Mesenchymal stem cell (in vitro differentiated cells and primary cell): Measurements from ENCODE around the gene FOXP1.

Experiments
- DNase-seq: peaks from one replicate; pipeline ENCODE4 v3.0.0-alpha.2; 2013
- H2AFZ ChIP-seq: one replicate; pipeline ENCODE4 v1.6.1; 2013; ENCODE audit warnings: low read depth, mild to moderate bottlenecking, control low read depth, inconsistent platforms, low read length, moderate library complexity
- H2AK5ac ChIP-seq: 2 replicates; pipeline ENCODE4 v1.6.1; 2013; ENCODE audit warnings: low read length, moderate library complexity, mild to moderate bottlenecking, inconsistent platforms; ENCODE audit not compliant: severe bottlenecking
- H2BK120ac ChIP-seq: one replicate; pipeline ENCODE4 v1.6.1; 2013; ENCODE audit warnings: low read depth, mild to moderate bottlenecking, inconsistent platforms, low read length, moderate library complexity
- H2BK12ac ChIP-seq, 2 experiments: one replicate each; pipeline ENCODE4 v1.6.1; 2013; ENCODE audit warnings: inconsistent platforms in 2 of 2, low read length in 2 of 2, mild to moderate bottlenecking in 2 of 2, moderate library complexity in 2 of 2, control low read depth in 1 of 2
- H2BK15ac ChIP-seq: one replicate; pipeline ENCODE4 v1.6.1; 2013; ENCODE audit warnings: mild to moderate bottlenecking, low read depth, inconsistent platforms; ENCODE audit not compliant: poor library complexity, severe bottlenecking
- H2BK5ac ChIP-seq: 2 replicates; pipeline ENCODE4 v1.6.1; 2013; ENCODE audit warnings: low read depth, mild to moderate bottlenecking, low read length, control low read depth, inconsistent platforms; ENCODE audit not compliant: poor library complexity, severe bottlenecking
- H3K14ac ChIP-seq, 2 experiments: one replicate each; pipeline ENCODE4 v1.6.1; 2013; ENCODE audit warnings: inconsistent platforms in 2 of 2, low read length in 2 of 2, control low read depth in 1 of 2, mild to moderate bottlenecking in 1 of 2, moderate library complexity in 1 of 2
- H3K18ac ChIP-seq, 2 experiments: one replicate each; pipeline ENCODE4 v1.6.1; 2013; ENCODE audit warnings: inconsistent platforms in 2 of 2, low read length in 2 of 2, control low read depth in 1 of 2, low read depth in 1 of 2, mild to moderate bottlenecking in 1 of 2
- H3K23ac ChIP-seq, 2 experiments: one replicate each; pipeline ENCODE4 v1.6.1; 2013; ENCODE audit warnings: inconsistent platforms in 2 of 2, low read length in 2 of 2, mild to moderate bottlenecking in 2 of 2, moderate library complexity in 2 of 2, control low read depth in 1 of 2
- H3K27ac ChIP-seq: 2 replicates; pipeline ENCODE4 v1.5.1; 2013; ENCODE audit warnings: mild to moderate bottlenecking, moderate library complexity, low read length, control low read depth, inconsistent platforms; ENCODE audit not compliant: poor library complexity, severe bottlenecking
- H3K27me3 ChIP-seq, 2 experiments: 2 replicates each; pipeline versions ENCODE4 v1.6.1 to v1.7.0; 2013; ENCODE audit warnings: low read length in 2 of 2, mild to moderate bottlenecking in 2 of 2, moderate library complexity in 2 of 2, control low read depth in 1 of 2, inconsistent platforms in 1 of 2; ENCODE audit not compliant: control insufficient read depth in 1 of 2, insufficient read depth in 1 of 2
- H3K36me3 ChIP-seq, 2 experiments: 2 replicates each; pipeline versions ENCODE4 v1.6.1 to v1.7.0; 2013; ENCODE audit warnings: low read length in 2 of 2, control low read depth in 1 of 2, inconsistent platforms in 1 of 2, low read depth in 1 of 2, mild to moderate bottlenecking in 1 of 2; ENCODE audit not compliant: insufficient read depth in 2 of 2, control insufficient read depth in 1 of 2
- H3K4ac ChIP-seq, 2 experiments: one replicate each; pipeline ENCODE4 v1.6.1; 2013; ENCODE audit warnings: inconsistent platforms in 2 of 2, low read length in 2 of 2, mild to moderate bottlenecking in 2 of 2, moderate library complexity in 2 of 2, control low read depth in 1 of 2, low read depth in 1 of 2
- H3K4me1 ChIP-seq: 2 replicates; pipeline ENCODE4 v1.6.1; 2013; ENCODE audit warnings: low read depth, low read length, control low read depth; ENCODE audit not compliant: control insufficient read depth, insufficient read depth
- H3K4me2 ChIP-seq: 2 replicates; pipeline ENCODE4 v1.6.1; 2013; ENCODE audit warnings: low read length, mild to moderate bottlenecking, inconsistent platforms; ENCODE audit not compliant: poor library complexity, severe bottlenecking
- H3K4me3 ChIP-seq, 2 experiments: 2 replicates each; pipeline versions ENCODE4 v1.5.1 to v1.7.0; 2013; ENCODE audit warnings: low read length in 2 of 2, mild to moderate bottlenecking in 2 of 2, control low read depth in 1 of 2, low read depth in 1 of 2; ENCODE audit not compliant: insufficient read depth in 1 of 2
- H3K79me1 ChIP-seq: replicated peaks from 2 replicates; pipeline ENCODE4 v1.6.1; 2013; ENCODE audit warnings: mild to moderate bottlenecking, control low read depth, low read length, inconsistent platforms; ENCODE audit not compliant: poor library complexity, severe bottlenecking
- H3K9ac ChIP-seq: 2 replicates; pipeline ENCODE4 v1.7.0; 2013; ENCODE audit warnings: mild to moderate bottlenecking, low read length, moderate library complexity
- H3K9me3 ChIP-seq: 2 replicates; pipeline ENCODE4 v1.7.0; 2013; ENCODE audit warnings: mild to moderate bottlenecking, low read length; ENCODE audit not compliant: control insufficient read depth
- H4K8ac ChIP-seq: one replicate; pipeline ENCODE4 v1.6.1; 2013; ENCODE audit warnings: inconsistent platforms, mild to moderate bottlenecking, low read length, moderate library complexity
- H4K91ac ChIP-seq: one replicate; pipeline ENCODE4 v1.6.1; 2013; ENCODE audit warnings: mild to moderate bottlenecking, low read length, inconsistent platforms
- WGBS: methylation state at CpG from one replicate; pipeline ENCODE4 v1.1.7; 2013; ENCODE audit warnings: mixed read lengths; 5-methylcytosine and 5-hydroxymethylcytosine counted together

The FOXP1 gene

DNA sequence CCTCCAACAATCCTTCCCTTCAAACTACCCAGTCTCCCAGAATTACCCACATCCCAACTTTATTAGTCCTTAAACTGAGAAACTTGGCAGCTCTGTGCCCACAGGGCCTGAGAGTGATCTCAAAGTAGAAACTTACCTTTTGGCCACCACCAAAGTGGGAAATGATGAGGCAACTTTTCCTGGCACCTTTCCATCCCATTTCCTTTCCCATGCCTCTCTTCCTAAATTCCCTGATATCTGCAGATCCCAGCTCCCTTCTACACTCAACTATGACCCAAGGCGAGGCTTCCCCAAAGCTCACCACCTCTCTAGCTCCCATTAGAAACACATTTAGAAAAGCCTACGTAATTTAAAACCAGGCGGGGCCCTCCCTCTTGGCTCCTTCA lies 271.9 kb downstream of the FOXP1 start:
- Histone ChIP-seq H2AK5ac (no peak overlapping the region), H3K18ac (no peak overlapping the region), H3K4me3 (no peak overlapping the region), H2BK120ac (no peak overlapping the region), H3K9me3 (no peaks in the 10 kb centered on the region), H3K23ac (no peak overlapping the region), H3K79me1 (peaks cover 35% of the 10 kb centered on the region), H3K27me3 (no peaks in the 10 kb centered on the region), H3K4me2 (no peak overlapping the region), H4K91ac (no peak overlapping the region), H3K4ac (no peak overlapping the region), H2BK15ac (no peak overlapping the region), H3K4me1 (peaks cover 14% of the 10 kb centered on the region), H2AFZ (no peak overlapping the region), H3K27ac (no peak overlapping the region), H4K8ac (no peak overlapping the region), H3K14ac (no peak overlapping the region), H2BK5ac (no peak overlapping the region), H3K36me3 (peaks cover 0 to 11% of the 10 kb centered on the region in 2 experiments), H2BK12ac (no peak overlapping the region), H3K9ac (no peak overlapping the region)
- DNase-seq, result no peak
- WGBS, result 100% methylated on average over 2 of the region's 3 CpGs

DNA sequence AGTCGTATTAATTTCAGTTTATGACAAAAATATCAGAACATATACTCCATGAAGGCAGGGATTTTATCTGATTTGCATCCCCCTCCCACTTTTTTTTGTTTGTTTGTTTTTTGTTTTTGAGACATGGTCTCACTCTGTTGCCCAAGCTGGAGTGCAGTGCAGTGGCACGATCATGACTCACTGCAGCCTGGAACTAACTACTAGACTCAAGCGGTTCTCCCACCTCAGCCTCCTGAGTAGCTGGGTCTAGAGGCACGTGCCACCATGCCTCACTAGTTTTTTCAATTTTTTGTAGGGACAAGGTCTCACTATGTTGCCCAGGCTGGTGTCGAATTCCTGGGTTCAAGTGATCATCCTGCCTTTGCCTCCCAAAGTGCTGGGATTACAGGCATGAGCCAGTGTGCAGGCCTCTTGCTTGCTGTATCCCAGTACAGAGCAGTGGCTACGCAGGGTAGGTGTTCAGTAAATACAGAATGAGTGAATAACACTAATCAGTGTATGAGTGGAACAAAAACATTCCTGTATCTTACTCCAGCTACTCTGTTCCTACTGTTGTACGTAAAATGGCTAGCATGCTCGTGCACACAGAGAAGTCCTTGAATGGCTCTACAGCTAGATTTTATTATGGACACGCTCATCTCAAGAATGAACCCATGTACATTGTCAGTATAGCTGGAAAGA lies 272.4 kb downstream of the FOXP1 start:
- DNase-seq, result no peak
- Histone ChIP-seq H3K27me3 (no peaks in the 10 kb centered on the region), H3K4me2 (no peak overlapping the region), H4K8ac (no peak overlapping the region), H2BK15ac (no peak overlapping the region), H3K9me3 (no peaks in the 10 kb centered on the region), H3K4ac (peak overlapping the region in 1 of 2 experiments; percentile 54), H4K91ac (no peak overlapping the region), H3K27ac (no peak overlapping the region), H3K4me1 (peaks cover 12% of the 10 kb centered on the region), H3K79me1 (peaks cover 31% of the 10 kb centered on the region), H3K14ac (no peak overlapping the region), H2BK12ac (no peak overlapping the region), H3K23ac (no peak overlapping the region), H2AK5ac (no peak overlapping the region), H2AFZ (no peak overlapping the region), H3K18ac (no peak overlapping the region), H3K36me3 (peaks cover 0 to 9% of the 10 kb centered on the region in 2 experiments), H2BK120ac (no peak overlapping the region), H3K4me3 (no peak overlapping the region), H3K9ac (peak overlapping the region; percentile 61), H2BK5ac (no peak overlapping the region)
- 90% methylated on average over 7 of the region's 9 CpGs for WGBS

DNA sequence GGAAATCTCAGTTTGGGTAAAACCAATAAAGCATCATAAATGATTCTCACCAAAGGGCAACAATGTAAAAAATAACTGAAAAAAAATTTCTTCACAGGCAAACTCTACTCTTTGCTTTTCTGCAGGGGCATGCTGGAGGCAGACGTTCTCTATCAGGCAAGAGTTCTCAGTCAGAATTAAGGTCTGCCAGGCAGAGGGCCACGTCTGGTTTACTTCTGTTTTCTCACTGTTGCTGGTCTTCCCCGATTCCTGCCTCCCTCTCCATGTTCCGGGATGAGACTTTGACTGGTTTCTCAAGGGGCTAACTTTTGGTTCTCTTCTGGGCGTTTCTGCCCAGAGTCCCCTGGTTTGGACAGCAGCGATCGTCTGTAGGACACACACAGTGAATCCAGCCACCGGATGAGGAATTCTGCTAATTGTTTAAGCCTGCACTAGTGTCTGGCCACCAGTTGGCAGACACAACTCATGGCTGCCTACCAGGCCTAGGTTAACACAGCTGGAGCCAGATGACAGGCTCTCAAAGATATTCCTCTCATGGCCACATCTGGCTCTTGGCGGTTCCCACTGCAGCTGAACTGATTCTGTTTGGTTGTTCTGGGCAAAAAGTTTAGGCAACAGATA lies 273.1 kb downstream of the FOXP1 start:
- peak; percentile 20 for DNase-seq
- Histone ChIP-seq H4K91ac (no peak overlapping the region), H2BK12ac (no peak overlapping the region), H3K4ac (no peak overlapping the region), H3K14ac (no peak overlapping the region), H3K79me1 (peaks cover 28% of the 10 kb centered on the region), H2AFZ (no peak overlapping the region), H3K4me3 (peak overlapping the region in 1 of 2 experiments; percentile 32), H3K9me3 (no peaks in the 10 kb centered on the region), H3K9ac (peak overlapping the region; percentile 61), H3K4me2 (no peak overlapping the region), H3K27me3 (no peaks in the 10 kb centered on the region), H3K36me3 (peaks cover 0 to 8% of the 10 kb centered on the region in 2 experiments), H2BK120ac (no peak overlapping the region), H2BK15ac (no peak overlapping the region), H2AK5ac (no peak overlapping the region), H2BK5ac (no peak overlapping the region), H3K27ac (peak overlapping the region; percentile 33), H3K4me1 (peaks cover 14% of the 10 kb centered on the region), H3K23ac (no peak overlapping the region), H3K18ac (no peak overlapping the region), H4K8ac (no peak overlapping the region)
- 87% methylated on average over 8 of the region's 9 CpGs for WGBS

DNA sequence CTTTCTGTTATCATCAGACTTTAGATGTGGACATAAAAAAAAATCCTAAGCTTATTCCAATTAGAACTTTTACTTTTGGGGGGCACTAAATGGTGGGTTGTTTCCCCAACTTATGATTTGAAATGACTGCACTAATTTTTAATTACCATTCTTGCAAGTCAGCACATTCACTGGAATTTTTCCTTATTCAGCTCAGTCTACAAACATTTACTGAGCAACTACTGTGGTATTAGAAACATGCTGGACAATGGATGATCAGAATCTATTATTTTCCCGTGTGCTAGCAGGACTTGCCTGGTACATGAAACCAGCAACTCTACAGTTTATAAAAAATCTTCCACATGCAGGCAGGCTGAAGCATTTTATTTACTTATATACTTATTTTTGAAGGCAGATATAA lies 273.6 kb downstream of the FOXP1 start:
- H3K79me1 ChIP-seq, result peaks cover 25% of the 10 kb centered on the region
- no peak for DNase-seq
- H2BK12ac ChIP-seq, result no peak overlapping the region
- no peak overlapping the region for H3K23ac ChIP-seq
- no peak overlapping the region for H4K91ac ChIP-seq
- H3K27me3 ChIP-seq, result no peaks in the 10 kb centered on the region
- H3K9ac ChIP-seq, result peak overlapping the region; percentile 61
- H3K14ac ChIP-seq, result no peak overlapping the region
- no peak overlapping the region for H3K18ac ChIP-seq
- H3K4me1 ChIP-seq, result peaks cover 14% of the 10 kb centered on the region
- H3K27ac ChIP-seq, result no peak overlapping the region
- no peak overlapping the region for H2AK5ac ChIP-seq
- no peak overlapping the region for H2BK120ac ChIP-seq
- no peak overlapping the region for H3K4ac ChIP-seq
- H3K4me3 ChIP-seq, result no peak overlapping the region
- H3K36me3 ChIP-seq, result peaks cover 0 to 8% of the 10 kb centered on the region in 2 experiments
- whole genome bisulfite sequencing, result no CpG with 5 or more reads among the region's 1 CpG
- H2BK5ac ChIP-seq, result no peak overlapping the region
- no peak overlapping the region for H2AFZ ChIP-seq
- H2BK15ac ChIP-seq, result no peak overlapping the region
- no peaks in the 10 kb centered on the region for H3K9me3 ChIP-seq
- H3K4me2 ChIP-seq, result no peak overlapping the region
- no peak overlapping the region for H4K8ac ChIP-seq
